GM12878 (cell line): ENCODE data around the gene OSBPL10. TPM values are rescaled to one million over a fixed set of nuclear protein-coding genes. Genes with fewer than 3 reads are reported as not detected.

Experiments
- ATAC-seq: fragments of 200-7000 bp; cut with Tn5 transposase; 3 replicates; pipeline ENCODE4 v1.9.1; 2020; ENCODE audit warnings: mild to moderate bottlenecking, moderate library complexity
- BruUV-seq: library from RNA; stranded (reverse); fragments of 400-500 nt; replicated peaks from 2 replicates; lab custom pipeline; 2021; lab: Mats Ljungman, UMichigan
- CTCF ChIA-PET: fragments of 300-600 bp; sonication (Branson Sonifier 250); formaldehyde crosslinking; extraction: SDS; loops from one replicate; lab custom pipeline; 2021; ENCODE audit warnings: inconsistent platforms; lab: Yijun Ruan, JAX
- POLR2A ChIA-PET: fragments of 350-600 bp; formaldehyde crosslinking; extraction: SDS; loops from one replicate; lab custom pipeline; 2021; ENCODE audit warnings: inconsistent platforms; lab: Charles Lee
- RAD21 ChIA-PET: fragments of 300-600 bp; sonication (Branson Sonifier 250); formaldehyde crosslinking; loops from one replicate; lab custom pipeline; 2023; ENCODE audit warnings: antibody characterized with exemption; ENCODE audit not compliant: unreplicated experiment; lab: Charles Lee
- SMC1A ChIA-PET: fragments of 300-600 bp; sonication (Branson Sonifier 250); formaldehyde crosslinking; loops from one replicate; lab custom pipeline; 2023; ENCODE audit not compliant: unreplicated experiment, uncharacterized antibody; lab: Charles Lee
- DNase-seq: peaks from one replicate; pipeline ENCODE4 v3.0.0-alpha.2; 2011; ENCODE audit warnings: low read depth, low spot score
- FAIRE-seq: peaks from 3 replicates; lab custom pipeline; 2011; peaks lifted over from hg19 to GRCh38; lab: Jason Lieb, UNC
- H2AFZ ChIP-seq: 2 replicates; pipeline ENCODE4 v1.6.0; 2011; ENCODE audit warnings: low read depth, low read length, control low read depth; ENCODE audit not compliant: control insufficient read depth
- H3K27ac ChIP-seq: 2 replicates; pipeline ENCODE4 v1.5.1; 2011; ENCODE audit warnings: control low read depth; ENCODE audit not compliant: control insufficient read depth, insufficient read depth
- H3K27me3 ChIP-seq, 2 experiments: replicated peaks in 1 of 2; 2 replicates each; pipeline versions ENCODE4 v1.6.0 to v1.6.1; 2011; ENCODE audit warnings: low read length in 1 of 2; ENCODE audit not compliant: control insufficient read depth in 2 of 2, insufficient read depth in 2 of 2
- H3K36me3 ChIP-seq, 2 experiments: 2 replicates each; pipeline ENCODE4 v1.5.1; 2011; ENCODE audit warnings: low read length in 1 of 2; ENCODE audit not compliant: control insufficient read depth in 2 of 2, insufficient read depth in 2 of 2
- H3K4me1 ChIP-seq: 2 replicates; pipeline ENCODE4 v1.6.1; 2011; ENCODE audit warnings: mild to moderate bottlenecking, low read length, moderate library complexity, mixed read lengths; ENCODE audit not compliant: control insufficient read depth, insufficient read depth
- H3K4me2 ChIP-seq: 2 replicates; pipeline ENCODE4 v1.6.0; 2011; ENCODE audit warnings: control low read depth; ENCODE audit not compliant: control insufficient read depth, insufficient read depth
- H3K4me3 ChIP-seq: fragments of 200-600 bp; sonication (generic); 2 replicates; pipeline ENCODE4 v1.5.1; 2016
- H3K79me2 ChIP-seq: 2 replicates; pipeline ENCODE4 v1.6.0; 2011; ENCODE audit warnings: low read length; ENCODE audit not compliant: control insufficient read depth, insufficient read depth
- H3K9ac ChIP-seq: 2 replicates; pipeline ENCODE4 v1.8.0; 2011; ENCODE audit warnings: low read length, control low read depth, mixed read lengths; ENCODE audit not compliant: control insufficient read depth, insufficient read depth
- H3K9me3 ChIP-seq: replicated peaks from 3 replicates; pipeline ENCODE4 v1.5.1; 2011; ENCODE audit warnings: mild to moderate bottlenecking, low read length; ENCODE audit not compliant: control insufficient read depth, insufficient read depth
- H4K20me1 ChIP-seq: 2 replicates; pipeline ENCODE4 v1.6.0; 2011; ENCODE audit not compliant: control insufficient read depth, insufficient read depth
- BHLHE40 ChIP-seq, 2 experiments: fragments of 450-650 bp in 1 of 2; IDR thresholded peaks; 2 replicates each; pipeline ENCODE4 v1.6.1; 2011 to 2017; ENCODE audit warnings: low read depth in 2 of 2, borderline replicate concordance in 1 of 2, improper control_type of control experiment in 1 of 2, low read length in 1 of 2, mild to moderate bottlenecking in 1 of 2
- ELK1 ChIP-seq: IDR thresholded peaks from 2 replicates; pipeline ENCODE4 v1.6.1; 2012; ENCODE audit warnings: low read depth, low read length, improper control_type of control experiment
- ESRRA ChIP-seq: IDR thresholded peaks from 2 replicates; pipeline ENCODE4 v1.6.1; 2012; ENCODE audit warnings: mild to moderate bottlenecking, low read length, improper control_type of control experiment
- ETV6 ChIP-seq, 2 experiments: fragments of 450-650 bp in 1 of 2; IDR thresholded peaks in 1 of 2; conservative IDR thresholded peaks in 1 of 2; 2 replicates each; pipeline ENCODE4 v1.6.1; 2014; ENCODE audit warnings: antibody characterized with exemption in 1 of 2, borderline replicate concordance in 1 of 2, low read depth in 1 of 2, mild to moderate bottlenecking in 1 of 2, moderate library complexity in 1 of 2
- IKZF2 ChIP-seq, 2 experiments: fragments of 450-650 bp; IDR thresholded peaks; 2 replicates each; pipeline ENCODE4 v1.6.1; 2017; ENCODE audit warnings: mild to moderate bottlenecking in 2 of 2, moderate library complexity in 2 of 2
- IRF4 ChIP-seq: IDR thresholded peaks from 2 replicates; pipeline ENCODE4 v1.6.1; 2011; ENCODE audit warnings: low read depth, low read length
- NFYB ChIP-seq: IDR thresholded peaks from 2 replicates; pipeline ENCODE4 v1.6.1; 2011; ENCODE audit warnings: low read depth, mild to moderate bottlenecking, low read length, improper control_type of control experiment, moderate library complexity; ENCODE audit not compliant: insufficient read depth
- NRF1 ChIP-seq: conservative IDR thresholded peaks from 2 replicates; pipeline ENCODE4 v1.6.1; 2011; ENCODE audit warnings: mild to moderate bottlenecking, low read depth, low read length, improper control_type of control experiment
- PAX5 ChIP-seq: IDR thresholded peaks from 2 replicates; pipeline ENCODE4 v1.6.1; 2011; ENCODE audit warnings: low read depth, low read length, borderline replicate concordance
- PBX3 ChIP-seq: IDR thresholded peaks from 2 replicates; pipeline ENCODE4 v1.6.1; 2011; ENCODE audit warnings: mild to moderate bottlenecking, low read depth, low read length, moderate library complexity; ENCODE audit not compliant: insufficient replicate concordance
- PML ChIP-seq: IDR thresholded peaks from 2 replicates; pipeline ENCODE4 v1.6.1; 2012; ENCODE audit warnings: low read length, inconsistent platforms
- RAD21 ChIP-seq: IDR thresholded peaks from 2 replicates; pipeline ENCODE4 v1.6.1; 2011; ENCODE audit warnings: mild to moderate bottlenecking, low read depth, low read length, moderate library complexity; ENCODE audit not compliant: insufficient read depth
- RBBP5 ChIP-seq: fragments of 200-600 bp; sonication (generic); conservative IDR thresholded peaks from 2 replicates; pipeline ENCODE4 v1.6.1; 2016
- RUNX3 ChIP-seq: IDR thresholded peaks from 2 replicates; pipeline ENCODE4 v1.6.1; 2012; ENCODE audit warnings: low read length, inconsistent platforms
- SMC3 ChIP-seq: IDR thresholded peaks from 2 replicates; pipeline ENCODE4 v1.6.1; 2011; ENCODE audit warnings: low read length, improper control_type of control experiment, borderline replicate concordance
- TARDBP ChIP-seq: IDR thresholded peaks from 2 replicates; pipeline ENCODE4 v1.6.1; 2016; ENCODE audit warnings: borderline replicate concordance
- TBL1XR1 ChIP-seq: IDR thresholded peaks from 2 replicates; pipeline ENCODE4 v1.6.1; 2012; ENCODE audit warnings: low read depth, low read length, improper control_type of control experiment
- TCF3 ChIP-seq: IDR thresholded peaks from 2 replicates; pipeline ENCODE4 v1.6.1; 2012; ENCODE audit warnings: low read depth, mild to moderate bottlenecking, low read length, borderline replicate concordance; ENCODE audit not compliant: insufficient read depth
- WGBS: methylation state at CpG from one replicate; pipeline ENCODE4 v1.1.6; 2016; ENCODE audit warnings: low lambda C conversion rate; ENCODE audit not compliant: insufficient replicate concordance, insufficient coverage; ENCODE audit errors: missing lambda C conversion rate; 5-methylcytosine and 5-hydroxymethylcytosine counted together
- in situ Hi-C: fragments of 300-500 bp; cut with MboI; formaldehyde crosslinking; loops from 9 replicates; pipeline ENCODE4 v1.14.3; 2018; ENCODE audit warnings: mixed read lengths
- intact Hi-C: fragments of 100-400 bp; cut with micrococcal nuclease; formaldehyde crosslinking; loops from one replicate; pipeline ENCODE4 v1.14.2; 2022; ENCODE audit not compliant: unreplicated experiment
- polyA plus RNA-seq, 11 experiments: library from polyadenylated mRNA; depleted of rRNA in 4 of 11; unstranded in 6 of 11; stranded (reverse) in 5 of 11; fragments of >200 nt; fragmentation: Nextera tagmentation in 4 of 11; fragmentation: Illumina TruSeq in 1 of 11; extraction: Ambion mirVana in 4 of 11; extraction: Trizol in 1 of 11; gene quantifications; 1 replicate in 1 of 11; 2 replicates in 10 of 11; pipeline versions ENCODE4 v1.2.1 to v1.2.3, GENCODE V29; 2011 to 2016; ENCODE audit warnings: inconsistent platforms in 2 of 11, missing spikeins in 2 of 11, low read depth in 1 of 11
- total RNA-seq, 4 experiments: library from RNA; depleted of rRNA in 3 of 4; stranded (reverse); fragments of >200 nt in 3 of 4; fragmentation: Illumina TruSeq in 1 of 4; extraction: Trizol in 1 of 4; gene quantifications; 2 replicates each; pipeline versions ENCODE4 v1.2.1 to v1.2.3, GENCODE V29; 2013 to 2021
- TF ChIP-seq, protein P1 (sequence below): fragments of 450-650 bp; IDR thresholded peaks from 2 replicates; pipeline ENCODE4 v1.6.1; 2017; ENCODE audit warnings: low read depth, mild to moderate bottlenecking, moderate library complexity
- TF ChIP-seq, protein P2 (sequence below): IDR thresholded peaks from 2 replicates; pipeline ENCODE4 v1.6.1; 2012; ENCODE audit warnings: low read length, inconsistent platforms

Gene OSBPL10
- total and polyA plus RNA-seq, 10 of the 15 experiments (the other 5 are each of a cell fraction or from before 2014, with no cell fraction given): 0.03 to 0.25 (median 0.09) TPM; not detected in 5

DNA sequence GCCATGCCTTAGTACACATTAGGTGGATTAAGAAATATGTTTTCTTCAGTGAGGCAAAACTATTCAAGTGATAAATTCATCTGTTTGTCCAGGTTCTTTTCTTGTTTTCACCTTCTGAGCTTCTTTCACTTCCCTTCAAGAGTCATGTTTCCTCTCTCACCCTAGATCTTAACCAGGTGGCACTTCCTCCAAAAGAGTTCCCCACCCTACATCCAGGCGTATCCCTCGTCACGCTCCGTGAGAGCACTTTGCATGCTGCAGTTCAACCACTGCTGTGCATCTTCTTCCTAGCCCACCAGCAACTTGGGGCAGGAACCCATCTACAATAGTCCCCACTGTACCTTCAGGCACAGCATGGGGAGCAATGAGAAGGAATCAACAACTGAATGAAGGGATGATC, 28.9 kb downstream of the OSBPL10 start:
- H3K79me2 ChIP-seq: no peaks in the 10 kb centered on the region
- TF ChIP-seq TARDBP (no peak), TCF3 (peak; percentile 43; the same call in 1 of the 2 replicates), RAD21 (no peak), NRF1 (no peak), BHLHE40 (IDR thresholded peaks at IDR 0.05; ENCODE audit: borderline replicate concordance in 1 of 2, low read depth in 2 of 2, low read length in 1 of 2) (no peak), PBX3 (no peak), IRF4 (0 out of 2 replicates have a peak, but pooled peaks have one; percentile 11), PAX5 (peak; percentile 90; the same call in 1 of the 2 replicates), RUNX3 (peak; percentile 39; the same call in 1 of the 2 replicates), ETV6 (conservative IDR thresholded peaks at IDR 0.05 in 1 of 2, IDR thresholded peaks at IDR 0.05 in 1 of 2; ENCODE audit: borderline replicate concordance in 1 of 2, low read depth in 1 of 2) (peak in 1 of 2 experiments; percentile 51; a peak in 1 of 4 replicates), SMC3 (no peak), NFYB (no peak), ELK1 (no peak), IKZF2 (IDR thresholded peaks at IDR 0.05) (peak in 1 of 2 experiments; percentile 26; a peak in 1 of 4 replicates), TBL1XR1 (no peak), PML (no peak), RBBP5 (no peak), ESRRA (no peak)
- TF ChIP-seq, protein P1, sequence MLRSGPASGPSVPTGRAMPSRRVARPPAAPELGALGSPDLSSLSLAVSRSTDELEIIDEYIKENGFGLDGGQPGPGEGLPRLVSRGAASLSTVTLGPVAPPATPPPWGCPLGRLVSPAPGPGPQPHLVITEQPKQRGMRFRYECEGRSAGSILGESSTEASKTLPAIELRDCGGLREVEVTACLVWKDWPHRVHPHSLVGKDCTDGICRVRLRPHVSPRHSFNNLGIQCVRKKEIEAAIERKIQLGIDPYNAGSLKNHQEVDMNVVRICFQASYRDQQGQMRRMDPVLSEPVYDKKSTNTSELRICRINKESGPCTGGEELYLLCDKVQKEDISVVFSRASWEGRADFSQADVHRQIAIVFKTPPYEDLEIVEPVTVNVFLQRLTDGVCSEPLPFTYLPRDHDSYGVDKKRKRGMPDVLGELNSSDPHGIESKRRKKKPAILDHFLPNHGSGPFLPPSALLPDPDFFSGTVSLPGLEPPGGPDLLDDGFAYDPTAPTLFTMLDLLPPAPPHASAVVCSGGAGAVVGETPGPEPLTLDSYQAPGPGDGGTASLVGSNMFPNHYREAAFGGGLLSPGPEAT: no peak
- TF ChIP-seq, protein P2, sequence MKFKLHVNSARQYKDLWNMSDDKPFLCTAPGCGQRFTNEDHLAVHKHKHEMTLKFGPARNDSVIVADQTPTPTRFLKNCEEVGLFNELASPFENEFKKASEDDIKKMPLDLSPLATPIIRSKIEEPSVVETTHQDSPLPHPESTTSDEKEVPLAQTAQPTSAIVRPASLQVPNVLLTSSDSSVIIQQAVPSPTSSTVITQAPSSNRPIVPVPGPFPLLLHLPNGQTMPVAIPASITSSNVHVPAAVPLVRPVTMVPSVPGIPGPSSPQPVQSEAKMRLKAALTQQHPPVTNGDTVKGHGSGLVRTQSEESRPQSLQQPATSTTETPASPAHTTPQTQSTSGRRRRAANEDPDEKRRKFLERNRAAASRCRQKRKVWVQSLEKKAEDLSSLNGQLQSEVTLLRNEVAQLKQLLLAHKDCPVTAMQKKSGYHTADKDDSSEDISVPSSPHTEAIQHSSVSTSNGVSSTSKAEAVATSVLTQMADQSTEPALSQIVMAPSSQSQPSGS: peak; percentile 52; the same call in 1 of the 2 replicates

More for the DNA sequence above, 28.9 kb downstream of the OSBPL10 start:
- in situ Hi-C loops (no loop called here), intact Hi-C loops (no loop called here)
- peak overlapping the region; percentile 13; the same call in 1 of the 2 replicates for H3K4me2 ChIP-seq
- RAD21 ChIA-PET: interaction anchor here (0.8 kb wide), 1 partner anchor 9 kb away, joined by 3 read pairs; no protein-coding TSS in a partner anchor
- H3K4me3 ChIP-seq: no peak overlapping the region
- DNase-seq: no peak
- 3% methylated on average over 4 of the region's 4 CpGs for WGBS
- peak; percentile 74 for ATAC-seq
- POLR2A ChIA-PET: no interaction called here
- H4K20me1 ChIP-seq: no peaks in the 10 kb centered on the region; the same call in 1 of the 2 replicates
- no peak overlapping the region for H2AFZ ChIP-seq
- CTCF ChIA-PET: no interaction called here
- SMC1A ChIA-PET: interaction anchor here (1.4 to 1.5 kb wide), 2 partner anchors 9 to 79 kb away, joined by 3 to 6 read pairs; no protein-coding TSS in a partner anchor
- no peak overlapping the region for H3K27ac ChIP-seq
- no TSS peak for BruUV-seq
- H3K4me1 ChIP-seq: peaks cover 8% of the 10 kb centered on the region
- no peak overlapping the region for H3K9ac ChIP-seq
- H3K27me3 ChIP-seq: peaks cover 0 to 5% of the 10 kb centered on the region in 2 experiments; a peak in 2 of 4 replicates
- H3K36me3 ChIP-seq: no peaks in the 10 kb centered on the region
- no peak for FAIRE-seq
- H3K9me3 ChIP-seq: peaks cover 5% of the 10 kb centered on the region; the same call in 2 of the 3 replicates
